Measurements from ENCODE around the gene CTXND1.

CTXND1 gene

DNA sequence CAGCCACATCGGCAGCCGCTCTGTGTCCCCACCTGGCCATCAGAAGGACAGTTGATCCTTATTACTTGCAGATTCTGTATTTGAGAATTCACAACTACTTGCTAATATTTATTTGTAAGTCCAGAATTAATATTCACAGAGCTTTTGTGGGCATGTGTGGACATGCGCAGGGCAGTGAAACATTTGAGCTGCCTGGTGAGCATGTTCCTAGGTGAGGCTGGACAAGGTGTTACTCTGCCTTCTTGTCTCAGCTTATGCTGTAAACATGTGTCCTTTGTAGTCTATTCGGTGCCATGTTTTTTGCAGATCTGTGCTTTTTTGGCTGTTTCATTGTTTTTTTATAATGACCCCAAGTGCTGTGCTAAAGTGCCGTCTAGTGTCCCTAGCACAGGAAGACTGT is 83.6 kb downstream of the CTXND1 start:
- Histone ChIP-seq H3K27me3 (ENCODE audit: insufficient read depth, low read length, poor library complexity, severe bottlenecking) (no peaks in the 10 kb centered on the region), H3K9me3 (ENCODE audit: insufficient read depth, low read depth, low read length) (no peaks in the 10 kb centered on the region), H2AFZ (ENCODE audit: low read length) (no peak overlapping the region), H3K4me3 (ENCODE audit: low read length, poor library complexity, severe bottlenecking) (no peak overlapping the region), H3K9ac (ENCODE audit: low read depth, low read length, poor library complexity, severe bottlenecking) (no peak overlapping the region), H4K20me1 (ENCODE audit: insufficient read depth, low read length, poor library complexity, severe bottlenecking) (no peaks in the 10 kb centered on the region), H3K9me2 (replicated peaks; ENCODE audit: low read depth, low read length) (no peaks in the 10 kb centered on the region), H3F3A (ENCODE audit: low read depth) (no peaks in the 10 kb centered on the region), H3K4me1 (ENCODE audit: insufficient read depth, low read length, poor library complexity, severe bottlenecking) (no peaks in the 10 kb centered on the region), H3K79me2 (ENCODE audit: insufficient read depth, low read length) (no peaks in the 10 kb centered on the region), H3K36me3 (ENCODE audit: insufficient read depth, low read length) (no peaks in the 10 kb centered on the region; the same call in 1 of the 2 replicates), H3K4me2 (ENCODE audit: low read depth, low read length, poor library complexity, severe bottlenecking) (no peak overlapping the region)
- TF ChIP-seq CTCF (conservative IDR thresholded peaks at IDR 0.05; ENCODE audit: low read length) (no peak), EZH2phosphoT487 (IDR thresholded peaks at IDR 0.05; ENCODE audit: borderline replicate concordance) (no peak)

DNA sequence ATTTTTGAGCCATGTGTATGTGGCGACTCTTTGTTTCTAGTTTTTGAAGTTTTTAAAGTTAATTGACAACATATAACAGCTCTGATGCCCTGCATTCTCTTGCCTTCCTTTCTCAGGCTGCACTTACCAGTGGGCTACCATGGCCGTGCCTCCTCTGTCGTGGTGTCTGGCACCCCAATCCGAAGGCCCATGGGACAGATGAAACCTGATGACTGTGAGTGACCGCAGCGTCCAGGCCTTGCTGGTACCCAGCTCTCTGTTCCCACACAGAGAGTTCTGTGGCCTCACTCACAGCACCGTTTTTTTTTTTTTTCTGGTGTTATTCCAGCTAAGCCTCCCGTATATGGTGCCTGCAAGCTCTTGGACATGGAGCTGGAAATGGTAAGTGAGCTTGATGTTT is 84.1 kb downstream of the CTXND1 start:
- Histone ChIP-seq H3K9me3 (ENCODE audit: insufficient read depth, low read depth, low read length) (no peaks in the 10 kb centered on the region), H3K27me3 (ENCODE audit: insufficient read depth, low read length, poor library complexity, severe bottlenecking) (no peaks in the 10 kb centered on the region), H3K36me3 (ENCODE audit: insufficient read depth, low read length) (peaks cover under 1% of the 10 kb centered on the region; the same call in 1 of the 2 replicates)

GRCh38 chr15:80163897-80164296 is 88.1 kb downstream of the CTXND1 start:
- Histone ChIP-seq H3K4me2 (ENCODE audit: low read depth, low read length, poor library complexity, severe bottlenecking) (no peak overlapping the region), H3K27me3 (ENCODE audit: insufficient read depth, low read length, poor library complexity, severe bottlenecking) (no peaks in the 10 kb centered on the region), H3K9me3 (ENCODE audit: insufficient read depth, low read depth, low read length) (no peaks in the 10 kb centered on the region), H3K9ac (ENCODE audit: low read depth, low read length, poor library complexity, severe bottlenecking) (no peak overlapping the region), H3K9me2 (replicated peaks; ENCODE audit: low read depth, low read length) (no peaks in the 10 kb centered on the region), H3K4me1 (ENCODE audit: insufficient read depth, low read length, poor library complexity, severe bottlenecking) (peaks cover 29% of the 10 kb centered on the region), H4K20me1 (ENCODE audit: insufficient read depth, low read length, poor library complexity, severe bottlenecking) (no peaks in the 10 kb centered on the region), H2AFZ (ENCODE audit: low read length) (no peak overlapping the region), H3K36me3 (ENCODE audit: insufficient read depth, low read length) (0 out of 2 replicates have a peak, but pooled peaks cover 10% of the 10 kb centered on the region), H3K4me3 (ENCODE audit: low read length, poor library complexity, severe bottlenecking) (no peak overlapping the region), H3F3A (ENCODE audit: low read depth) (no peaks in the 10 kb centered on the region), H3K79me2 (ENCODE audit: insufficient read depth, low read length) (no peaks in the 10 kb centered on the region)
- TF ChIP-seq CTCF (conservative IDR thresholded peaks at IDR 0.05; ENCODE audit: low read length) (no peak), EZH2phosphoT487 (IDR thresholded peaks at IDR 0.05; ENCODE audit: borderline replicate concordance) (no peak)

More for the DNA sequence above, 84.1 kb downstream of the CTXND1 start:
- no peak overlapping the region for H3K4me3 ChIP-seq (ENCODE audit: low read length, poor library complexity, severe bottlenecking)
- H3K4me2 ChIP-seq (ENCODE audit: low read depth, low read length, poor library complexity, severe bottlenecking): no peak overlapping the region
- TF ChIP-seq EZH2phosphoT487 (IDR thresholded peaks at IDR 0.05; ENCODE audit: borderline replicate concordance): no peak
- H2AFZ ChIP-seq (ENCODE audit: low read length): no peak overlapping the region
- no peaks in the 10 kb centered on the region for H3F3A ChIP-seq (ENCODE audit: low read depth)
- no peak overlapping the region for H3K9ac ChIP-seq (ENCODE audit: low read depth, low read length, poor library complexity, severe bottlenecking)
- H3K79me2 ChIP-seq (ENCODE audit: insufficient read depth, low read length): no peaks in the 10 kb centered on the region
- H4K20me1 ChIP-seq (ENCODE audit: insufficient read depth, low read length, poor library complexity, severe bottlenecking): no peaks in the 10 kb centered on the region
- H3K9me2 ChIP-seq (replicated peaks; ENCODE audit: low read depth, low read length): no peaks in the 10 kb centered on the region
- H3K4me1 ChIP-seq (ENCODE audit: insufficient read depth, low read length, poor library complexity, severe bottlenecking): no peaks in the 10 kb centered on the region

- Histone ChIP-seq H3K9me2 (replicated peaks; ENCODE audit: low read depth, low read length) (no peaks in the 10 kb centered on the region), H3K4me3 (ENCODE audit: low read length, poor library complexity, severe bottlenecking) (no peak overlapping the region), H3K4me1 (ENCODE audit: insufficient read depth, low read length, poor library complexity, severe bottlenecking) (peaks cover 34% of the 10 kb centered on the region), H3F3A (ENCODE audit: low read depth) (no peaks in the 10 kb centered on the region), H3K9ac (ENCODE audit: low read depth, low read length, poor library complexity, severe bottlenecking) (no peak overlapping the region), H3K36me3 (ENCODE audit: insufficient read depth, low read length) (0 out of 2 replicates have a peak, but pooled peaks cover 10% of the 10 kb centered on the region), H3K79me2 (ENCODE audit: insufficient read depth, low read length) (no peaks in the 10 kb centered on the region), H3K27me3 (ENCODE audit: insufficient read depth, low read length, poor library complexity, severe bottlenecking) (no peaks in the 10 kb centered on the region), H3K4me2 (ENCODE audit: low read depth, low read length, poor library complexity, severe bottlenecking) (no peak overlapping the region), H4K20me1 (ENCODE audit: insufficient read depth, low read length, poor library complexity, severe bottlenecking) (no peaks in the 10 kb centered on the region), H3K9me3 (ENCODE audit: insufficient read depth, low read depth, low read length) (no peaks in the 10 kb centered on the region), H2AFZ (ENCODE audit: low read length) (no peak overlapping the region)
- TF ChIP-seq EZH2phosphoT487 (IDR thresholded peaks at IDR 0.05; ENCODE audit: borderline replicate concordance): no peak
These were observed 88.8 kb downstream of the CTXND1 start for GRCh38 chr15:80163217-80163616.

Measured in Loucy (cell line).